Hematopoietic multipotent progenitor cell (in vitro differentiated cells): Measurements from ENCODE around the gene HDAC9. TPM values are rescaled to one million over a fixed set of nuclear protein-coding genes. Genes with fewer than 3 reads are reported as not detected.

ENCODE experiments used
- DNase-seq, 3 donors: peaks; one replicate each; pipeline ENCODE4 v3.0.0-alpha.2; 2011 to 2015; ENCODE audit warnings: low read depth in 2 of 3, low spot score in 2 of 3
- total RNA-seq: library from RNA; depleted of rRNA; stranded (reverse); fragments of >200 nt; gene quantifications from one replicate; pipeline ENCODE4 v1.2.3, GENCODE V29; 2012

HDAC9 gene
- total RNA-seq, 1 donor, result 10.2 TPM

DNA sequence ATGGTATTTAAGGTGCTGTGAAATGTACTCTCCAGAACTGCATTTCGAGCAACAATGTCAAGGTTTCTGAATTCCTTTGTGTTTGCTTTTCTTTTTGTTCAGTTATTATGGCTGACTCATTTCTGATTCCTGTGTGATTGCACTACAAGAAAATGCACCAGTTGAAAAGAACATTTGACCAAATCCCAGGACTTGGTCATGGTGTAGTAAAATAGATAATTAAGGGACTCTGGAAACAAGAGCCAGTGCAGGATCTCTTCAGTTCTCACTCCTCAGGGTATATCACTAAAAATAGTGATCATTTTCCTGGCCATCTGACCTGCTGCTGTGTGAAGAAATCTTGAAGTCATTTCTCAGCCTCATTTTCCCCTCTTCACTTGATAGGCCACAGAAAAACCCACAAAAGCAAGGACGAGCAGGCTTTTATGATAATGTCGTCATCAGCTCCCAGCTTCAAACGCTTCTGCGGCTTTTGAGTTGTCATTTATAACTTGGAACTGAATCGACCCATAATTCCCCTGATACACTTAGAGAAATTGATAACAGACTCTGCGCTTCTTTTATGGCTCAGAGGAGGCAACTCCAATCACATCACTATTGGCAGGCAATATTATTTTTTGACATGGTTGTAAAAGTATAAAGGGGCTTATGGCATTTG, 274.7 kb downstream of the HDAC9 start:
- no peak for DNase-seq

DNA sequence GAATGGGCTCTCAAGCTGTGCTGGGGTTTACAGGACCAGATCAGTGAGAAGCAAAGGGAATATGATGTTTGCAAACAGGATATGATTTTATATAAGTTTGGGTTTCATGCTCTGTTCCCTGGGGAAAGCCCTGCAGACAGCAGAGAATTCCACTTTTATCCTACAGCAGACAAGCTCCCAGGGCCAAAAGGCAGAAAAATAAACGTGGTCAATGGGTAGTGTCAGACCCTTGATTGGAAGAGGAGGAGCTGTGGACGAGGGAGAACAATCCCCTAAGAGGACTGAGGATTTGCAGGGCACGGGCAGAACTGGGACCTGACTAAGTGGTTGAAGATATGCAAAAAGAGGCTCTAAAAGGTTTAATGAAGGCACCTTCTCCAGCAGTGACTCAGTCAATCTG, 275.3 kb downstream of the HDAC9 start:
- no peak for DNase-seq

DNA sequence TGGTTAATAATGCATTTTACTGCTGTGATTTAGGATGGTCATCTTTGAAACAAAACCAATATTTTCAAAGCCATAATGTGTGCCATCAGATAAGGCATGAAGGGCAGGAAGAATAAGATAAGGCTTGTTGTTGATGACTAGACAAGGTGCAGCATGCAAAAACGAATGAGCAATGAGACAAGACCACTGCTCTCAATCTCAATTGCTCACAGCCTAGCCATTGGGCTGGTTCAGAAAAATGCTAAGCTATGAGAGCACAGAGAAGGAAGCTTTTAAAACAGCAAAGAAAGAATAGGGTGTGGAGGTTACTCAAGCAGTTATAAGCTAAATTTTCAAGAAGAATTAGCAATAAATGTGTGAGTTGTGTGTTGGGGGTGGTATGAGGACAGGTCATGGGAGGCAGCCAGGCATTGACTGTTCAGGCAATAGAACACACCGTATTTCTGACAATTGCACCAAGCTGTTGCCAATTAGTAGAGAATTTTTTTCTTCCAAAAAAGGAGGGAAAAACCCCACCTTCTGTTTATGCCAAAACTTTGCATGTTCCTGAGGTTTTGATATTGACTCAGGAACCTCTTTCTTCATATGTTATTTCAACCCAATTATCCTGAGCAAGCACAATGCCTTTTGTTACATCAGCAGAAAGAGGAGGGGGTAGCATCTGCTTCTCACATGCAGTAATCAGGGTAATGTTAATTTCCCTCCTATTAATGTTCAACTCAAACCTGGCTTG, 276.5 kb downstream of the HDAC9 start:
- no peak for DNase-seq

DNA sequence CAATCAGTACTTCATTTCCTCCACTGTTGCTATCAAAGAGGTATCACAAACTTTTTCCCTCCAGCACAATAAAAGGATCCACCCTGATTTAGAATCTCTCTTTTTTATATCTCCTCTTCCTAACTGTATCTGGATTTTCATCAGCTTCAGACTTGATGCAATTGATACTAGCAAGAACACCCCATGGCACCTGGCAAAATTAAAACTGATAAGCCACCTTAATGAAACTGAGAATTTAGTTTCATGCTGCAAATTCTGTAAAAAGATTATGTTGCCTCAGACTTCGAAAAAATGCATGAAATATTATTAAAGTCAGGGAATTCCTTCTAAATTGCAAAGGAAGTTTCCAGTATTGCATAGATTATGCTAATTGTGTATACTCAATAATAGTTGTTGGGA, 277.0 kb downstream of the HDAC9 start:
- no peak for DNase-seq

DNA sequence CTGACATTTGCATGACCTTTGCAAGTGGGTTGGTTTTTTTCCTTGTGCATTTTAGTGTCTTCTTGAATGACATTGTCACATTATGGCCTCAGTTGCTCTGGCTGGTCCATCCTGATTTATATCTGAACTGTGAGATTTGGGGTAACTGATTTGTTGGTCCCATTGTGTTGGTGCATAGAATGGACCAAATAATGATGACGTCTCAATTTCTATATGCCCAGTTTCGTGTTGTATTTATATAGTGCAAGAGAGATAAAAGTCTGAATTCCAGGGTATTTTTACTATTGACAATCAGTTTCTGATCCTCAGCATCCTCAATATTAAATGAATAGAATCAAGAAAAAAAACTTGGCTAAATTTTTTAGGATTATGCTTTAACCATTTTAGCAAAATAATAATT, 281.8 kb downstream of the HDAC9 start:
- no peak for DNase-seq

DNA sequence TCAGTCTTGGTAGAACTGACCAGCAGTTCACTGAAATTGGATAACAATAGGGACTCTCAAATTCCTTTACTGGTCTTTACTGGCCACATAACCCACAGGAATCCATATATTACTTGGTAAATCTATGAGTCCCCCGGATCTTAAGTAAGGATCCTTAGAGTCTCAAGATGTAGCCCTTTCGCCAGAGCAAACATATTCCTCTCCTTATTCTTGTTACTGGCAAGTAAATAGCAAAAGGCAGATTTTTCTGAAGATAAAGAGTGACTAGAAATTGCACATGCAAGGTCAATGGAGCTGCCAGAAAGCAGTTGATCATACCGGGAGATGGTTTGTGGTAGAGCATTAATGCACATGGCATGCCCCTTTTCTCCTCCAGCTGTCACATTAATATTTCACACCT, 283.0 kb downstream of the HDAC9 start:
- no peak for DNase-seq

DNA sequence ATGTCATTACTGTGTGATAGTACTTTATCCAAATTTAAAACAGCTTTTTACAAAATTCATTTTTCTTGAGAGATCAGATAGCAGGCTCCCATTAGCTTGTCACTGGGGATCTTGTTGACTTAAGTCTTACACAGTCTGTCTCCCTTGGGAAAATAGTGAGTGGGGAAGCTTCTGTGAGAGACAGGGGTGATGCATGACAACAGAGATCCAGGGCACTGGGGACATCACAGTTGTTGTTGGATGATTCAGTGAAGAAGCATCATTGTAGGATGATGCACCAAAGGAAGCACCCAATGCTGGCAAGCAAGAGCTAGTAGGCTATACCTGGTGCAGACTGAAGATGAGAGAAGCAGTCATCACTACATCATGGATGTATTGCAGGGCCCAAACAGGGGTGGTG, 284.7 kb downstream of the HDAC9 start:
- DNase-seq, result no peak

DNA sequence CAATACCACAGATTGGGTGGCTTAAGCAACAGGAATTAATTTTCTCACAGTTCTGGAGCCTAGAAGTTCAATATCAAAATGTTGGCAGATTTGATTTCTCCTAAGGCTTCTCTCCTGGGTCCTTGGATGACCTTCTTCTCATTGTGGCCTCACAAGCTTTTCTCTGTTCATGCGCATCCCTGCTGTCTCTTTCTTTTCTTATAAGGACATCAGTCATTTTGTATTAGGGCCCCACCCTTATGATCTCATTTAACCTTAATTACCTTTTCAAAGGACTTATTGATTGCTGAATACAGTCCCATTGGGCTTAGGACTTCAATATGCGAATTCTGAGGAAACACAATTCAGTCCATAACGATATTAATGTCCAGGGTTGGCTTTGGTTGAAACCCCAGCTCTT, 285.4 kb downstream of the HDAC9 start:
- no peak for DNase-seq

DNA sequence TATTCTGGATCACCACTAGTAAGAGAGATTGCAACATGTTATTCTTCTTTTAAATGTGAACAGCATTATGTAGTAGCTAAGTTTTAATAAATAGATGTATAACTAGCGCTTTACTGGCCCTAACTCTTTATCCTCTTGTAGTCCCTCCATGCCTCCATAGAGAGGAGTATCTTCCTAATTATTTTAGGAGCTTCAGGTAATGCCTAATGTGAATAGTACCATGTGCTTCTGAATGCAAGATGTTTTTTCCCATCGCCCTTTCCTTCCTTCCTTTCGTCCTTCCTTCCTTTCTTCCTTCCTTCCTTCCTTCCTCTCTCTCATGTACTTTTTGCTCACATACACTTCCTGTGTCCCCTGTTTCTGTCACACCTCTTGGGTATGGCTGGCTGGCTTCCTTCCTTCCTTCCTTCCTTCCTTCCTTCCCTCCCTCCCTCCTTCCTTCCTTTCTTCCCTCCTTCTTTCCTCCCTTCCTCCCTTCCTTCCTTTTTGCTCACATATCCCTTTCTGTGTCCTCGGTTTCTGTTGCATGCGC, 290.7 kb downstream of the HDAC9 start:
- DNase-seq, result no peak

DNA sequence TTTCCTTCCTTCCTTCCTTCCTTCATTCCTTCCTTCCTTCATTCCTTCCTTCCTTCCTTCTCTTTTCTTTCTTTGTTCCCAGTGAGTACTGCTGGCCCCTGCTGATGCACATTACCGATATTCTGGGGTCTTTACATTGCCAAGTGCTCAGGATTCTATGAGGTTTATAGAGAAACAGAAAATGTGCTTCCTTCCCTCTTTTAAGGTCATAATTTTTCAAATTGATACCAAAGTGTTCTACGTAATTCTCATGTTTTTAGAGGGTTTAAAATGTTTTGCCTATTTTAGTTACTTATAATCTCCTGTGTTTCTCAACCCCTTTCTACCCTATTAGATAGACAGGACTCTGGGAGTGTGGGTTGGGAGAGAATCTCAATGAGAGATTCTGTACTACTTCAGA, 291.2 kb downstream of the HDAC9 start:
- no peak for DNase-seq

DNA sequence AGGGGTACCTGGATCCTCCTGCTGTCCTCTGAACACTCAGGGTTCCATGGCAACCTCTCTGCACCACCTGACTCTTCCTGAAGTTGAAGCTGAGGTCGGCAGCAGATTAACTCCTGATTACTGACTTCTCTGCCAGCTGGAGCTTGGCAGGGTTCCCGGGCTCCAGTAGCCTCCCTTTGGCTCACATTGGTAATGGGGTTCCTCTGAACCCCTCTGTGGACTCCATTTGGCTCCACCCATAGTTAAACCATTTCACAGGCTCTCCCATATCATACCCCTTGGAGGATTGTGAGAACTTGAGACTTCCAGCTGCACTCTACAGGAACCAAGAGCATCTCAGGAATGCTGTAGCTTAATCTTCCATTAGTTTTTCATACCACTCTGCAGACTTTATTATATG, 292.5 kb downstream of the HDAC9 start:
- DNase-seq, result no peak

DNA sequence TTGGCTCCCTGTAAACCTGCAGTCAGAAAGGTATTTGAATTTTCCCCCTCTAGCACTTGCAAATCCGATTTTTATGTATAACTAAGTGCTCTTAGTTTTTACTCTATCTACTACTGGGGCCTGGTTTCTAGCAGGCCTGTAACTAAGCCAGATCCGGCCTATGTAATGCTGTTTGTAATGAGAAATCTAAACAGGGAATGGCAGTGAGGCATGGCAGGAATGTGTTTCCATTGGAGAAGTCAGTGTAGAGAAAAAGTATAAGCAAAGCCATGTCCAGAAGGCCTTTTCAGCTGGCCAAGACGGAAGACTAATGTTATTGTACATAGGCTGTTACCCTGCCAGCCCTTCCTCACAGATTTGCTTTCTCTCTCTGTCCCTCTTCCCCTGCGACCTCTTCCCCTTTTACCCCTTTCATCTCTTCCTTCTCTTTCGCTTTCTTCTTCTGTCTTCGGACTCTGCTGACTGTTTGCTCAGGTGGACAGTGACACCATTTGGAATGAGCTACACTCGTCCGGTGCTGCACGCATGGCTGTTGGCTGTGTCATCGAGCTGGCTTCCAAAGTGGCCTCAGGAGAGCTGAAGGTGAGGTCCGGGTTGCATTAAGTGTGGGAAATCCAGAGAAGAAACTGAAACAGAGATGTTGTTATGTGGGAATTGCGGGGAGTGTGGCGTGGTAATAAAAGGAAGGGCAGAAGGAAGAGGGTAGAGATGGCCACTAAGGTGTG, 297.5 kb downstream of the HDAC9 start:
- no peak for DNase-seq

DNA sequence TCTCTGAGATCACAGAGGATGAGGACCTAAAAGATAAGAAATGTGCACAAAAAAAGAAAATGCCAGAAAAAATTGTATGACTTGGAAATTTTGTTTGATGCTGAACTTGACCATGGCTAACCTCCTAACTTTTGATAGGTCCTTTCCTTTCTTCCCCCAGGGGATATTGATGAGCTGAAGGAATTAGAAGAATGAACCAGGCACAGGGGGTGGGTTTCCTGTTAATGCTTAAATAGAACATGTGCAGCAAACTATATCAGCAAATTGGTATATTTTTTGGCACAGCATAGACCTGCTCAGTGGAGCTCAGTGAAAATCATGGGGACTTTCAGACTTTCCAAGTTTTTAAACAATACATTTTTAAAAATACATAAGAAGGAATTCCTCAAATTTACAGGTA, 300.7 kb downstream of the HDAC9 start:
- DNase-seq, result no peak

DNA sequence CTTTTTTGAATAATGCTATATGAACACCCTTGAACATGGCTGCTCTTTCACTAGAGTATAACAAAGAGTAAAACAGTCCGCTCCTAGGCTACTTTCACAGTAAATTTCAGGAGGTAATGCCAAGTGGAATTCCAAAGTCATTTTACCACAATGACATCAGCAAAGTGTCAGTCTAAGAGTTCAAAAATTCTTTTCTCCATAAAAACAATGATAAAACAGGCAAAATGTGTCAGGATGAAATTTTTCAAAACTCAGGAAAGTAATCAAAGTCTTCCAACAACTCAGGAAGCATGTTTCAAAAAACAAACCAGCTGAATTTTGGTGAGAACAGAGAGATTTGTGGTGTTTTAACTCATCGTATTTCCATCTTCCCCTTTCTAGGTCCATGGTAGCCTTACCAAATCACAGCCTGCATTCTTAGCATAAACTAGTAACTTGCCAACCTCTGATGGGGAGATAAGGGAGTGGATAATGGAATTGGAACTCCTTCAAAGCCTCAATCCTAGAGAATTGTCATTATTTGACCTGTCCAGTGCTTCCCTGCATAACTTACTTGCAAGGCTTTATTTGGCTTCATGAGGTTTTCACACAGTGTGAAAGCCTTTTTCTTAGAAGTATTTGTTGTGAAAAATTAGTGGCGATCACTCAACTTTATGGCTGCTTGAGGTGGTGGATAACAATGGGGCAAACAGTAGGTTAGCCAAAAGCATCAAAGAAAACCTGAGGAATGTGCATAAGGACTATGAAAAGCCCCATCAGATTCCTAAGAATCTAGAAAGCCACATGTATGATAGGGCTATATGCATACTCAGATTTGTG, 302.7 kb downstream of the HDAC9 start:
- no peak for DNase-seq

DNA sequence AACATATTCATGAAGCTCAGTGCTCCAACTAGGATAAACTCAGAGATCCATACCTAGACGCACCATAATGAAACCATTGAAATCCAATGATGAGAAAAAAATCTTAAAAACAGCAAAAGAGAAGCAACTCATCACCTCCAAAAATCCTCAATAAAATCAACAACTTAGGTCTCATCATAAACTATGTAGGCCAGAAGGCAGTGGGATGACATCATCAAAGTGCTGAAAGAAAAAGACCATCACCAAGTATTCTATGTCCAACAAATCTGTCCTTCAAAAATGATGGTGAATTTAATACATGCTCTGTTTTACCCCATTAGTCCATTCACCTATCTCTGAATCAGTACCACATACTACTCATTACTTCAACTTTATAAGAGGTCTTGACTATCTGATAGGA, 304.4 kb downstream of the HDAC9 start:
- DNase-seq, result no peak

DNA sequence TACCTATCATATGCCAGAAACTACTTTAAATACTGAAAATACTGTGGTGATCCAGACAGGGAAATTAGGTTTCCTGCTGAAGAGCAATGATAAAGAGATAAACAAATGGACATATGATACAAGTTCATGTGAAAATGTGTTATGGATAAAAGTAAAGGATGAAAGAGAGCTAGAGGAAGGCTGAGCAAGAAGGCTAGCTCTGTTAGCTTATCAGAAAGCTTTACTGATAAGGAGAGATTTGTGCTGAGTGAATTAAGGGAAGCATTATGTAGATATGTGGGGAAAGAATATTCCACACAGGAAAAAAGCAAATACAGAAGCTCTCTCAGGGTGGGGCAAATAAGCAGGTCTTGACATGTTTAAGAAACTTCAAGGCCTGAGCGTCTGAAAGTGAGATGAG, 308.4 kb downstream of the HDAC9 start:
- no peak for DNase-seq

DNA sequence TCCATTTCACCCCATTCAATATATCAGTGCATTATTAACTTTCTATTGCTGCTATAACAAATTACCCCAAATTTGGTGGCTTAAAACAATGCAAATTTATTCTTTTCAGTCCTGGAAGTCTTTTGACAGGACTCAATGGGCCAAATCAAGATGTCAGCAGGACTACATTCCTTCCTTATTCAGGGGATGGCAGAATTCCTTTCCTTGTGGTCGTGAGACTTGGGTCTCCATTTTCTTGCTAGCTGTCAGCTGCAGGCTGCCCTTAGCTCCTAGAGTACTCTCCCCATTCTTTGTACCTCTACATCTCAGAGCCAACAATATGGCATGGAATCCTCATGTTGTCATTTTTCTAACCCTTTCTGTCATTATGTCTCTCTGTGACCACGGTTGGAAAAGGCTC, 310.6 kb downstream of the HDAC9 start:
- DNase-seq, result no peak

DNA sequence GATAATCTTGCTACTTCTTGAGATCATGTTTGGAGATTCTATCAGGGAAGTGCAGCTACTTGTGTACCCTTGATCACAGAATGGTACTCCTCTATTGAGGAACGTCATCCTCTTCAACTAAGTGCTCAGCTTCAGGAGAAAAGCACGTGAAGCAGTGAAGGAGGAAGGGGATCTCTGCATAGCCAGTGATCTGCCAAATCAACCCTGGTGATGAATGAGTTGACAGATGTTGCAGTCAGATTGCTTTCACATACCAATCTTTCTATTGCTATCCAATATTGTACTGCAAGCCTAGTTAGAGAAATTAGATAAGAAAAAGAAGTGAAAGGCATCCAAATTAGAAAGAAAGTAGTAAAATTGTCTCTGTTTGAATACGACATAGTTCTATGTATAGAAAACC, 312.5 kb downstream of the HDAC9 start:
- DNase-seq, result no peak

DNA sequence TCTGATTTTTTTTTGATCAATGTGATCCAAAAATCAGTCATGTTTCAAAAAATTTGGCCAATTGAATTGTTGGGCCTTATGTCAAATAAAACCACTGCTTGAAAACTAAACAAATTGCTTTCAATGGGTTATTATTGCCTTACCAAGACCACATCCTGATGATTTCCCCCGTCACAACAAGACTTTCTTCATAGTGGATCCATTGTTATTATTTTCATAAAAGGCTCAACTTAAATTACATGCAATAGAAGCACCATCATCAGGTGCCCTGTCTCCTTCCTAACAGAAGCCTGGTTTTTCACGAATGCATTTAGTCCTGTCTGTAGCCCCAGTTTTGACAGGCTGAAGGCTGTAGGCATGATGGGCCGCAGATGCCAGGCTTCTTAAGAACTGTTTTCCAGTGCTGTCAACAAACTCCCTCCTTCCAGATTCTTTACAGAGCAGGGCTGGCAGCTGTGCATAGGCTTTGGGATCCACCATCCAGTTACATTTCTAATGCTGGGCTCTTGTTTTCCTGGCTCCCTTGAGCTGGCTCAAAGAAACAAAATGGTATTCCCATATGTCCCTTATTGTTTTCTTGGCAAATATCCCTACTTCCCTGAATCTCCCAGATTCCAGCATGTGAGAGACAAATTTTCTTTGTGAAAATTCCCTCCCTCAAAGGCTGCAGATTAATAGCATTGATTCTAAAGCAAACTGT, 319.9 kb downstream of the HDAC9 start:
- DNase-seq, result no peak

DNA sequence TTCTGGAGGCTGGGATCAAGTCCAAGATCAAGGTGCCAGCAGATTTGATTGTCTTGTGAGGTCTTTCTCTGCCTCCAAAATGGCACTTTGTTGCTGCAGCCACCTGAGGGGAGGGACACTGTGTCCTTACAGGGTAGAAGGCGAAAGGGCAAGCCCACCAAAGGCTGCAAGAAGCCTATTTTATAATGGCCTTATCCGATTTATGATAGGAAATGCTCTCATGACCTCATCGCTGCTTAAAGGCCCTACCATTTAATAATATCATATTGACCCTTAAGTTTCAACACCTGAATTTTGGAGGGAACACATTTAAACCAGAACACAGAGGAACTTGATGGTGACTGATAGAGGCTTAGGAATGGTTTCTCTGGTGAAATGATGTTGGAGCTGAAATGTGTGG, 325.4 kb downstream of the HDAC9 start:
- no peak for DNase-seq
